ENCODE data around the gene NCKAP1.
A peak's percentile ranks its signal among the peaks of the same experiment; 100 is the strongest.
"Not testable (repeated sequence)": the region's sequence is repeated elsewhere in the genome, so short reads cannot be mapped to it uniquely, and the experiment has no call there.

Gene NCKAP1

DNA sequence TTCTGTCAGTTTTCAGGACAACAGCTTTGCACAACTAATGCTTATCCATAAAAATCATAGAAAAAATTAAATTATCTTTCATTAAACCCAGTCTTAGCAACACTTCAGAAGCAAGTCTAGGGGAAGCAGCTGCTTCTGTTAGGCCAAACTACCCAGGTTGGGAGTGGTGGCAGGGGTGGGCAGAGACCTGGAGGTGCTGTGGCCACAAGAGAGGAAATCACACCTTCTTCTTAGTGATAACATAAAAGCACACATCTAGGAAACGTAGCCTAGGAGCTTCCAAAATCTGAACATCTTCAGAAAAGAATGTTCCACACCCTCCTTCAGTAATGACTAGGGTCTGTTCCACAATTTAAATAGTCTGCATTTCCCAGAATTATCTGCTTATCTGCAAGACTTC is 139.5 kb downstream of the NCKAP1 start:
- no peak for DNase-seq (ENCODE audit: low read depth, low spot score)
- TF ChIP-seq, protein P1, sequence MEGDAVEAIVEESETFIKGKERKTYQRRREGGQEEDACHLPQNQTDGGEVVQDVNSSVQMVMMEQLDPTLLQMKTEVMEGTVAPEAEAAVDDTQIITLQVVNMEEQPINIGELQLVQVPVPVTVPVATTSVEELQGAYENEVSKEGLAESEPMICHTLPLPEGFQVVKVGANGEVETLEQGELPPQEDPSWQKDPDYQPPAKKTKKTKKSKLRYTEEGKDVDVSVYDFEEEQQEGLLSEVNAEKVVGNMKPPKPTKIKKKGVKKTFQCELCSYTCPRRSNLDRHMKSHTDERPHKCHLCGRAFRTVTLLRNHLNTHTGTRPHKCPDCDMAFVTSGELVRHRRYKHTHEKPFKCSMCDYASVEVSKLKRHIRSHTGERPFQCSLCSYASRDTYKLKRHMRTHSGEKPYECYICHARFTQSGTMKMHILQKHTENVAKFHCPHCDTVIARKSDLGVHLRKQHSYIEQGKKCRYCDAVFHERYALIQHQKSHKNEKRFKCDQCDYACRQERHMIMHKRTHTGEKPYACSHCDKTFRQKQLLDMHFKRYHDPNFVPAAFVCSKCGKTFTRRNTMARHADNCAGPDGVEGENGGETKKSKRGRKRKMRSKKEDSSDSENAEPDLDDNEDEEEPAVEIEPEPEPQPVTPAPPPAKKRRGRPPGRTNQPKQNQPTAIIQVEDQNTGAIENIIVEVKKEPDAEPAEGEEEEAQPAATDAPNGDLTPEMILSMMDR (IDR thresholded peaks at IDR 0.05; ENCODE audit: insufficient read depth, low read length, missing control alignments) = no peak
- ChIA-PET POLR2A (no interaction called here), CTCF (interaction anchor here (1.7 kb wide), 1 partner anchor 14 kb away, joined by 4 read pairs; no protein-coding TSS in a partner anchor)
- H3K4me3 ChIP-seq (ENCODE audit: low read depth, low read length) = no peak overlapping the region

DNA sequence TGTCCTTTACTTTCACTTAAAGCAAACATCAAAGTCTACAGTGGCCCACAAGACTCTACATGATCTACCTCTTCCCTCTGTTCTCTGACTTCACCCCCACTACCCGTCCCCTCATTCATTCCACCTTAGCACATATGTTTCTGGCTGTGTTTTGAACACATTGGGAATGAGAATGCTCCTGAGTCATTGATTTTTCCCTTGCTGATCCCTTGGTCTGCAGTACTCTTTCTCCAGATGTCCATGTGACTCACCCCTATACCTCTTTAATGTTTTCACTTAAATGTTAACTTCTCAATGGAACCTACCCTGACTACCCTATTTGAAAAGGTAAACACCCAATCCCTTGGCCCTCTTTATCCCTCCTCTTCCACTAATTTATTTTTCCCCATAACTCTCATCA is 141.1 kb downstream of the NCKAP1 start:
- H3K4me3 ChIP-seq (ENCODE audit: low read depth, low read length) = no peak overlapping the region
- TF ChIP-seq, protein P1 (IDR thresholded peaks at IDR 0.05; ENCODE audit: insufficient read depth, low read length, missing control alignments) = no peak
- DNase-seq (ENCODE audit: low read depth, low spot score) = peak; percentile 23
- POLR2A ChIA-PET = no interaction called here
- CTCF ChIA-PET = interaction anchor here (1.0 kb wide), 1 partner anchor 9 kb away, joined by 3 read pairs; no protein-coding TSS in a partner anchor

DNA sequence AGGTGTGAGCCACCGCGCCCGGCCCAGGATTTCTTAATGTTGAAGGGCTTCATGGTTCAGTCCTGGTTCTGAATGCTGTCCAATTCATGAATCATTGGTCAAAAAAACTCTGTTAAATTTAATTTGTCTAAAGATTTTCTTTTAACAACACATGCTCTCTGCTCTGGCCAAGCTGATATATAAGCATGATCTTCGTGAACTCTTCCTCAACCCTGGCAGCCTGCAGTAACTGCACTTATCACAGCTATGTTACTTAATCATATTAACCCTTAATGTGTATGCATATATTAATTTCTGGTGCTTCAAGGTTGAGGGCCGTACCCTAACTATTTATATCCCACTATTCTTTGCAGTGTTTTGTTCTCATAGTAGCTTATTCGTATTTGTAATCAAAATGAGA is 142.5 kb downstream of the NCKAP1 start:
- ChIA-PET CTCF (interaction anchor here (1.4 kb wide), 1 partner anchor 84 kb away, joined by 3 read pairs; no protein-coding TSS in a partner anchor), POLR2A (interaction anchor here (0.6 kb wide), 1 partner anchor 10 kb away, joined by 4 read pairs; no protein-coding TSS in a partner anchor)

DNA sequence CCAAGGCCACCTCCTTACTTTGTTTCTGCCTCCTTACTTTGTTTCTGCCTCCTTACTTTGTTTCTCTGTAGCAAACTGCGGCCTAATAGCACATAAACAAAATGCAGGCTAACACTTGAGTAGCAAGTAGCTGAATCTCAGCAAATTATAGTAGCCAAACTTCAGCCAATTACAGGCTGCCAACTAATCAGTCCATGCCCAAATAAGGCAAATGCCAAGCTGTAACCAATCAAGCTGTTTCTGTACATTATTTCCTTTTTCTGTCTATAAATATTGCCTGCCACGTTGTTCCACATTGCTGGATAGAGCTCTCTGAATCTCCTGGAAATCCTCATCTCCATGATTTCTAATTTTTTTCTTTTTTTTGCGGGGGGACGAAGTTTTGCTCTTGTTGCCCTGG is 143.1 kb downstream of the NCKAP1 start:
- CTCF ChIA-PET = interaction anchor here (1.4 kb wide), 1 partner anchor 85 kb away, joined by 3 read pairs; no protein-coding TSS in a partner anchor
- POLR2A ChIA-PET = no interaction called here
- TF ChIP-seq, protein P1 (IDR thresholded peaks at IDR 0.05; ENCODE audit: insufficient read depth, low read length, missing control alignments) = no peak
- DNase-seq (ENCODE audit: low read depth, low spot score) = no peak
- H3K4me3 ChIP-seq (ENCODE audit: low read depth, low read length) = no peak overlapping the region

More for the DNA sequence above, 142.5 kb downstream of the NCKAP1 start:
- TF ChIP-seq, protein P1 (IDR thresholded peaks at IDR 0.05; ENCODE audit: insufficient read depth, low read length, missing control alignments) = no peak
- DNase-seq (ENCODE audit: low read depth, low spot score) = no peak
- no peak overlapping the region for H3K4me3 ChIP-seq (ENCODE audit: low read depth, low read length)

DNA sequence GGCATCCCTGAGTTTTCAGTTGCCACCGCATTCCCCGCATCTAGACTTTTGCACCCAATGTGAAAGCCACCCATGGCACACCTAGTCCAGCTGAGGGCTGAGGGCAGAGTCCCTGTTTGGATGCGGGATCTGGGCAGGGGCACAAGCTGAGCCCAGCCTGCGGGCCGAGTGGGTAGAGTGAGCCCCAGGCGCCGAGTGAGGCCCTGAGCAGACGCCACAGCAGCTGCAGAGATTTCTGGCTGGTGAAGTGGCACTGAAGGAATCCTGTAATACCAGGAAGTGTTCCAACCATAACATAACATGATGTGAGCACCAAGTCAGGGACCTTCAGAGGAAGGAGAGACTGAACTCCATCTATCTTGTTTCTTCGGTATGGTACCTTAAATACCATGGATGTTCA is 144.1 kb downstream of the NCKAP1 start:
- H3K4me3 ChIP-seq (ENCODE audit: low read depth, low read length) = no peak overlapping the region
- TF ChIP-seq, protein P1 (IDR thresholded peaks at IDR 0.05; ENCODE audit: insufficient read depth, low read length, missing control alignments) = no peak
- CTCF ChIA-PET = no interaction called here
- DNase-seq (ENCODE audit: low read depth, low spot score) = peak; percentile 9
- POLR2A ChIA-PET = no interaction called here

DNA sequence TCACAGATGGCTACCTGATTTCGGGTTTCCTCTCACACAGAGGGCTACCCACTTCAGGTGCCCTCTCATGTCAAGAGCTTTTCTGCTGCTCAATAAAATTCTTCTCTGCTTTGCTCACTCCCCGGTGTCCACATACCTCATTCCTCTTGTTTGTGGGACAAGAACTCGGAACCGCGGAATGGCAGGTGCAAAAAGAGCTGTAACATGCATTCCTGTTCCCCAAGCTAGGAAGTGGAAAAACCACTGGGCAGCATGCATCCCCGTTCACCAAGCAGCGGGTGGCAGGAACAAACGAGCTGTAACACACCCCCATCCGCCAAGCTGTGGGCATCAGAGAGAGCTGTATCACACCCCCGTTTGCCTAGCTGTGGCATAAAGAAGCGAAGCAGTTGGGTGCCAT is 144.6 kb downstream of the NCKAP1 start:
- H3K4me3 ChIP-seq (ENCODE audit: low read depth, low read length) = no peak overlapping the region
- ChIA-PET POLR2A (no interaction called here), CTCF (no interaction called here)
- TF ChIP-seq, protein P1 (IDR thresholded peaks at IDR 0.05; ENCODE audit: insufficient read depth, low read length, missing control alignments) = no peak
- no peak for DNase-seq (ENCODE audit: low read depth, low spot score)

DNA sequence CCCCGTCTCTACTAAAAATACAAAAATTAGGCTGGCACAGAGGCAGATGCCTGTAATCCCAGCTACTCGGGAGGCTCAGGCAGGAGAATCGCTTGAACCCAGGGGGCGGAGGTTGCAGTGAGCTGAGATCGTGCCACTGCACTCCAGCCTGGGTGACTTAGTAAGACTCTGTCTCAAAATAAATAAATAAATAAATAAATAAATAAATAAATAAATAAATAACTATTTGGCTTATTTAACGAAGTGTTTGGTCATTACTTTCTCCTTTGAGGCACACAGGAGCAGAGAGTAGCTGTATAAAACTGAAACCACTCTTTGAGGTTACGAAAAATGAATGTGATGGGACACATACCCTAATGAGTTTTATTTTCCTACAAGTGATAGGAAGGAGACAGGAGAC is 145.2 kb downstream of the NCKAP1 start:
- POLR2A ChIA-PET; DNase-seq (ENCODE audit: low read depth, low spot score); H3K4me3 ChIP-seq (ENCODE audit: low read depth, low read length); CTCF ChIA-PET: not testable (repeated sequence)

Data from AG04449 (cell line).